Tibial nerve (tissue), 4 donors: ENCODE data around the gene FANCG. TPM values are rescaled to one million over a fixed set of nuclear protein-coding genes. Genes with fewer than 3 reads are reported as not detected.

Experiments
- DNase-seq, 2 donors: peaks; one replicate each; pipeline ENCODE4 v3.0.0-alpha.2; 2019; ENCODE audit warnings: low spot score in 2 of 2
- H3K27ac ChIP-seq, 4 donors: fragments of 200-600 bp; sonication (generic) in 3 of 4; one replicate each; pipeline ENCODE4 v1.5.1; 2017 to 2019; ENCODE audit warnings: mild to moderate bottlenecking in 1 of 4
- H3K27me3 ChIP-seq, 2 donors: fragments of 200-600 bp; sonication (generic) in 1 of 2; one replicate each; pipeline versions ENCODE4 v1.5.1 to v1.6.0; 2017 to 2019
- H3K36me3 ChIP-seq, 3 donors: fragments of 200-600 bp; sonication (generic); one replicate each; pipeline ENCODE4 v1.5.1; 2018 to 2019
- H3K4me1 ChIP-seq, 4 donors: fragments of 200-600 bp; sonication (generic) in 3 of 4; one replicate each; pipeline ENCODE4 v1.5.1; 2017 to 2019
- H3K4me3 ChIP-seq, 4 donors: fragments of 200-600 bp; sonication (generic) in 3 of 4; one replicate each; pipeline ENCODE4 v1.5.1; 2017 to 2019; ENCODE audit warnings: mild to moderate bottlenecking in 1 of 4, moderate library complexity in 1 of 4
- H3K9me3 ChIP-seq, 4 donors: fragments of 200-600 bp; sonication (generic) in 3 of 4; one replicate each; pipeline ENCODE4 v1.5.1; 2017 to 2019
- CTCF ChIP-seq, 5 experiments: fragments of 200-600 bp in 3 of 5; fragments of 450-650 bp in 2 of 5; sonication (generic) in 3 of 5; IDR thresholded peaks; one replicate each; pipeline ENCODE4 v1.5.1; 2016 to 2019; ENCODE audit warnings: antibody characterized with exemption in 5 of 5, mild to moderate bottlenecking in 3 of 5, moderate library complexity in 2 of 5
- EP300 ChIP-seq, 2 donors: sonication (generic); formaldehyde crosslinking; IDR thresholded peaks; one replicate each; pipeline ENCODE4 v1.6.1; 2017; ENCODE audit warnings: antibody characterized with exemption in 2 of 2, mild to moderate bottlenecking in 1 of 2
- POLR2A ChIP-seq, 2 donors: fragments of 450-650 bp; IDR thresholded peaks; one replicate each; pipeline ENCODE4 v1.6.1; 2017; ENCODE audit warnings: antibody characterized with exemption in 2 of 2, mild to moderate bottlenecking in 2 of 2, moderate library complexity in 2 of 2
- WGBS, 2 donors: methylation state at CpG; one replicate each; pipeline ENCODE4 v1.1.5; 2018; 5-methylcytosine and 5-hydroxymethylcytosine counted together
- total RNA-seq, 4 donors: library from RNA; depleted of rRNA; stranded (reverse); fragments of >200 nt; gene quantifications; one replicate each; pipeline ENCODE4 v1.1.0, GENCODE V29; 2016

FANCG gene
- total RNA-seq, 4 donors from 2014 or later = 14.4 to 30.8 (median 20.8) TPM

DNA sequence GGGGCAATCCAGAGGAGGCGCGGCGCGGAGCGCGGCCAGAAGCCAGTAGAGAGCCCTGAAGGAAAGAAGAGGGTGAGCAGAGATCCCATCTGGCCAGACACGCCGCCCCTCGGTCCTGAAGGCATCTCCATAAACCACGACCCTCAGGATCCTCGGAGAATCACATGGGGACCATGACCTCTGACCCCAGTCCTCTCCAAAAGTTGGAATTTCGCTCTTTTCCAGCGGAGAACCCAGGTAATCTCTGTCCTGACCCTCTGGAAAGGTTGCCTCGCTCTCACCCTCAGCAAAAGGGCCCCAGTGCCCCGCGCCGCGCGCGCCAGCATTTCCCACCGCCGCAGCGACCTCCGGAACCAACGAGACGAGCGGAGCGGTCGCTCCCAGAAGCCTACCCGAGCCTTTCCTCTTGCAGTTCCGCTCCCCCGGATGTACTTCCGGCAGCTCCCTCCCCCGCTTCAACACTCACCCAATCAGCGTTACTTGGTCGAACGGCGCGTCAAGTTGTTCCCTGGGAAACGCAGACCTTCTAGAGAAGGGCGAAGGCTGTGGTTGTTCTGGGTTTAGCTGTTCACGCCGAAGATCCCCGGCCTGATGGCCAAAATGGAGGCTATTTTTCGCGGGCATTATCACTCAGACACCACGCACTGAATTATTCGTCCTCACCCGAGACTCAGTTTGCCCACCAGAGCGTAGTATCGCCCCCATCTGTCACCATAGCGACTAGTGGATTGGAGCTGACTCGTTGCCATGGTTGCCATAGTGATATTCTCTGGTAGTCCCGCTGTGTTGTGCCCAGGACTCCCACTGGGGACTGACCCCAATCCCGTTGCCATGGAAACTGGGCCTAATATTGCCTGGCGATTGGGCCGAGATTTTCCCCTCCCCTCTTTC lies 23.3 kb upstream of the FANCG start, which contains the start of gene STOML2:
STOML2 (minus strand) TSS at position 363 of the 891 bp plus-strand sequence; CDS start at position 326, 37 bp downstream.
- peak within 1 kb of the TSS; percentile 80 to 93 (median 90) for H3K27ac ChIP-seq
- WGBS, 2 donors = 1 to 3% methylated on average over 50 to 51 of the region's 57 CpGs

DNA sequence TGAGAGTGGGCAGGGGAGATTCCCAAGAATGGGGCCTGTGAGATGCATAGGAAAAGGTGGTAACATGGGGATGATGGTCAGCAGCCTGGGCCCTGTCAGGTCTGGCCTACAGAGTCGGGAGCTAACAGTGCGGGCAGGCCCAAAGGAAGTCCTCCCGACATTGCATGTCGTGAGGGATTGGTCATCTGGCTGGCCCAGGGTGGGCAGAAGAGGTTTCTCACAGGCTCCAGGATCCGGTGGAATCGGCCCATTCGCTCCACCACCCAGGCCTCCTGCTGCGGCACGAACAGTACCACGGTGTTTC lies 22.7 kb upstream of the FANCG start:
- WGBS, 2 donors = 1 to 3% methylated on average over 10 of the region's 10 CpGs
- no peak for DNase-seq
- TF ChIP-seq EP300 (IDR thresholded peaks at IDR 0.05) (no peak), POLR2A (IDR thresholded peaks at IDR 0.05) (no peak)

More for the DNA sequence above, 23.3 kb upstream of the FANCG start, which contains the start of gene STOML2:
- Histone ChIP-seq H3K27me3 (no peaks in the 10 kb centered on the region), H3K36me3 (peaks cover 0 to 69% (median 16%) of the 10 kb centered on the region in 3 donors), H3K9me3 (no peaks in the 10 kb centered on the region), H3K4me1 (peaks cover 0 to 29% (median 14%) of the 10 kb centered on the region in 4 donors), H3K4me3 (peak within 1 kb of the TSS; percentile 65 to 92 (median 80))
- peak; percentile 88 to 95 for DNase-seq
- TF ChIP-seq CTCF (IDR thresholded peaks at IDR 0.05) (peak in 2 of 5 experiments; percentile 22 to 58), POLR2A (IDR thresholded peaks at IDR 0.05) (peak; percentile 30 to 74), EP300 (IDR thresholded peaks at IDR 0.05) (peak; percentile 76 to 93)

GRCh38 chr9:35097573-35097972 lies 17.8 kb upstream of the FANCG start:
- H3K9me3 ChIP-seq = no peaks in the 10 kb centered on the region
- no peak overlapping the region for H3K27ac ChIP-seq
- DNase-seq = no peak
- H3K36me3 ChIP-seq = peaks cover 0 to 47% (median under 1%) of the 10 kb centered on the region in 3 donors
- no peak for TF ChIP-seq CTCF (IDR thresholded peaks at IDR 0.05)
- no peak for TF ChIP-seq POLR2A (IDR thresholded peaks at IDR 0.05)
- no peak for TF ChIP-seq EP300 (IDR thresholded peaks at IDR 0.05)
- WGBS, 2 donors = 94% methylated on average over 3 of the region's 3 CpGs
- H3K4me1 ChIP-seq = peaks cover 0 to 34% (median 15%) of the 10 kb centered on the region in 4 donors
- H3K4me3 ChIP-seq = no peak overlapping the region
- H3K27me3 ChIP-seq = no peaks in the 10 kb centered on the region

More for the DNA sequence above, 22.7 kb upstream of the FANCG start:
- peak overlapping the region; percentile 80 to 93 (median 90) for H3K27ac ChIP-seq
- no peaks in the 10 kb centered on the region for H3K9me3 ChIP-seq
- peak overlapping the region; percentile 65 to 92 (median 80) for H3K4me3 ChIP-seq
- H3K4me1 ChIP-seq = peaks cover 0 to 29% (median 14%) of the 10 kb centered on the region in 4 donors
- peaks cover 0 to 63% (median 13%) of the 10 kb centered on the region in 3 donors for H3K36me3 ChIP-seq
- H3K27me3 ChIP-seq = no peaks in the 10 kb centered on the region

DNA sequence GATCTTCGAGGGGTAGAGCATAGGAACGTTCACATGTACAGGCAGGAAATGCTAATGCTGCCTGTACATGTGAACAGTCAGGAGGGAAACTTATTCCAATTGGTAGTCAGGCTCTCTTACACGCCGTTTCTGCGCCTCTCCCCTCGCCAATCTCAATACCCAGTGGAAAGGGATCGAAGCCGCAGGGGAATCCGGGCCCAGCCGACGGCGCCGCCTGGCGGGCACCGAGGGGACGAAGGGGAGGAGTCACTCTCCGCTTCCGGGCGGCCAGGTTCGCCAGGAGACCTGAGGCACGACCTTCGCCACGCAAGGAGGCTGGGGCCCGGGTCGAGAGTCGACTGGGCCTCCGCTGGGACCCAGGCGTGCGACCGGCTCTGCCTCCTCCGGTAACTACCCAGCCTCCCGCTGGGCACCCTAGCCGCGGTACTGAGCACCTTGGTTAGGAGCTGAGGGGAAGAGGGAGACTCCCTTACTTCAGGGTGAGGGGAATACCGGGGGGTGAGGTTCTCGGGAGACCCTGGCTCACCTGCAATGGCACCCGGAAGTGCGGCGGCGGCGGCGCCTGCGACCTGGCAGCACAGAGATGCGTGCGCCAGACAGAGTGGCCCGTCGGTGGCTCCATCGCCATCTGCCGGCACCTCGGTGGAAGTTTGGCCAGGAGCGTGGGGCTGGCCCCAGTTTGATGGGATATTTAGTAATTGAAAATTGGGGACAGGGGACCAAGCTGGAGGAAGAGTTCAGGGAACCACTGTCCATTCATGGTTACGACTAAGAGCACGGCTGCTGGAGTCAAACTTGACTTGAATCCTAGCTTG lies 16.5 kb upstream of the FANCG start, which contains the start of gene PIGO:
PIGO (minus strand) TSS at position 557 of the 815 bp plus-strand sequence. CDS start 1,026 bp downstream, outside the sequence.
- H3K9me3 ChIP-seq = no peaks in the 10 kb centered on the region
- H3K27me3 ChIP-seq = no peaks in the 10 kb centered on the region
- H3K4me3 ChIP-seq = peak within 1 kb of the TSS; percentile 86 to 100 (median 98)
- peak within 1 kb of the TSS; percentile 90 to 100 (median 96) for H3K27ac ChIP-seq
- WGBS, 2 donors = 1% methylated on average over 38 to 51 of the region's 53 CpGs
- peaks cover 0 to 54% (median 6%) of the 10 kb centered on the region in 3 donors for H3K36me3 ChIP-seq
- H3K4me1 ChIP-seq = peaks cover 0 to 21% (median 7%) of the 10 kb centered on the region in 4 donors
- DNase-seq = peak; percentile 73 to 75
- TF ChIP-seq CTCF (IDR thresholded peaks at IDR 0.05) = peak; percentile 57 to 96 (median 81)
- TF ChIP-seq POLR2A (IDR thresholded peaks at IDR 0.05) = peak; percentile 8 to 13
- peak; percentile 56 to 79 for TF ChIP-seq EP300 (IDR thresholded peaks at IDR 0.05)

GRCh38 chr9:35091536-35091935 lies 11.8 kb upstream of the FANCG start:
- TF ChIP-seq POLR2A (IDR thresholded peaks at IDR 0.05) (no peak), CTCF (IDR thresholded peaks at IDR 0.05) (no peak), EP300 (IDR thresholded peaks at IDR 0.05) (no peak)
- Histone ChIP-seq H3K27ac (no peak overlapping the region), H3K36me3 (peaks cover 0 to 76% (median 6%) of the 10 kb centered on the region in 3 donors), H3K4me3 (no peak overlapping the region), H3K4me1 (peaks cover 0 to 12% (median 7%) of the 10 kb centered on the region in 4 donors), H3K27me3 (no peaks in the 10 kb centered on the region), H3K9me3 (no peaks in the 10 kb centered on the region)
- WGBS, 2 donors = 92 to 96% methylated on average over 9 to 17 of the region's 17 CpGs
- DNase-seq = no peak
